Caco-2 (cell line): ENCODE results near the gene NCK1. TPM values are rescaled to one million over a fixed set of nuclear protein-coding genes. Genes with fewer than 3 reads are reported as not detected.

Experiments used
- BruUV-seq: library from RNA; stranded (reverse); fragments of 400-500 nt; replicated peaks from 2 replicates; lab custom pipeline; 2021; lab: Mats Ljungman, UMichigan
- CTCF ChIA-PET: fragments of 300-600 bp; sonication (Branson Sonifier 250); formaldehyde crosslinking; loops from one replicate; lab custom pipeline; 2022; ENCODE audit warnings: antibody characterized with exemption; lab: Charles Lee
- POLR2A ChIA-PET: fragments of 300-600 bp; sonication (Branson Sonifier 250); formaldehyde crosslinking; loops from one replicate; lab custom pipeline; 2022; ENCODE audit warnings: antibody characterized with exemption; lab: Charles Lee
- DNase-seq, 2 experiments: peaks; one replicate each; pipeline versions ENCODE4 v3.0.0 to v3.0.0-alpha.2; 2020 to 2022
- H3K27me3 ChIP-seq: replicated peaks from 2 replicates; pipeline ENCODE4 v1.6.0; 2011; ENCODE audit warnings: low read length; ENCODE audit not compliant: control insufficient read depth, insufficient read depth
- H3K36me3 ChIP-seq: 2 replicates; pipeline ENCODE4 v1.5.1; 2011; ENCODE audit warnings: low read length; ENCODE audit not compliant: control insufficient read depth, insufficient read depth
- H3K4me1 ChIP-seq: fragments of 250-450 bp; sonication (Bioruptor Pico); 2 replicates; pipeline ENCODE4 v1.5.1; 2020; ENCODE audit warnings: mild to moderate bottlenecking
- H3K4me3 ChIP-seq: 2 replicates; pipeline ENCODE4 v1.5.1; 2011; ENCODE audit warnings: low read depth, mild to moderate bottlenecking, control low read depth, low read length
- H3K9me3 ChIP-seq: fragments of 250-450 bp; sonication (Bioruptor Pico); 2 replicates; pipeline ENCODE4 v1.5.1; 2020; ENCODE audit warnings: mild to moderate bottlenecking, moderate library complexity
- H3K27ac Mint-ChIP-seq: one replicate; pipeline ENCODE4 v1.8.0; 2022; ENCODE audit warnings: mixed read lengths; ENCODE audit not compliant: unreplicated experiment
- H3K27me3 Mint-ChIP-seq: one replicate; pipeline ENCODE4 v1.8.0; 2022; ENCODE audit warnings: mixed read lengths; ENCODE audit not compliant: insufficient read depth, unreplicated experiment
- H3K36me3 Mint-ChIP-seq: one replicate; pipeline ENCODE4 v1.8.0; 2022; ENCODE audit warnings: mild to moderate bottlenecking, mixed read lengths; ENCODE audit not compliant: insufficient read depth, unreplicated experiment
- H3K4me1 Mint-ChIP-seq: one replicate; pipeline ENCODE4 v1.8.0; 2022; ENCODE audit warnings: low read depth, mixed read lengths; ENCODE audit not compliant: unreplicated experiment
- H3K4me3 Mint-ChIP-seq: one replicate; pipeline ENCODE4 v1.8.0; 2022; ENCODE audit warnings: mild to moderate bottlenecking, moderate library complexity, mixed read lengths; ENCODE audit not compliant: unreplicated experiment
- H3K9me3 Mint-ChIP-seq: one replicate; pipeline ENCODE4 v1.8.0; 2022; ENCODE audit warnings: mixed read lengths; ENCODE audit not compliant: unreplicated experiment
- CTCF ChIP-seq, 2 experiments: fragments of 200-600 bp in 1 of 2; IDR thresholded peaks; 1 replicate in 1 of 2; 2 replicates in 1 of 2; pipeline versions ENCODE4 v1.5.1 to v1.8.0; 2011 to 2022; ENCODE audit warnings: antibody characterized with exemption in 1 of 2, control low read depth in 1 of 2, inconsistent platforms in 1 of 2, low read depth in 1 of 2, low read length in 1 of 2, mild to moderate bottlenecking in 1 of 2, moderate library complexity in 1 of 2; ENCODE audit not compliant: insufficient read depth in 1 of 2, severe bottlenecking in 1 of 2, unreplicated experiment in 1 of 2
- intact Hi-C: fragments of 100-400 bp; cut with micrococcal nuclease; formaldehyde crosslinking; loops from one replicate; pipeline ENCODE4 v1.10.0; 2022; ENCODE audit not compliant: unreplicated experiment
- total RNA-seq: library from RNA; stranded (reverse); gene quantifications from 2 replicates; pipeline ENCODE4 v1.2.3, GENCODE V29; 2022

Gene NCK1
- total RNA-seq, 1 experiment from 2014 or later, result 37.3 TPM

- Histone ChIP-seq H3K27me3 (no peaks in the 10 kb centered on the region), H3K9me3 (no peaks in the 10 kb centered on the region), H3K4me3 (no peak overlapping the region), H3K4me1 (peaks cover 37% of the 10 kb centered on the region), H3K36me3 (no peaks in the 10 kb centered on the region; the same call in 1 of the 2 replicates)
- no peak for TF ChIP-seq CTCF (IDR thresholded peaks at IDR 0.05; ENCODE audit: insufficient read depth in 1 of 2, low read depth in 1 of 2, low read length in 1 of 2, severe bottlenecking in 1 of 2, unreplicated experiment in 1 of 2)
- Mint-ChIP-seq H3K9me3 (no peaks in the 10 kb centered on the region), H3K27ac (peak overlapping the region; percentile 78), H3K27me3 (no peaks in the 10 kb centered on the region), H3K4me3 (peak overlapping the region; percentile 27), H3K4me1 (peaks cover 35% of the 10 kb centered on the region), H3K36me3 (peaks cover 17% of the 10 kb centered on the region)
- TSS peak; percentile 80 for BruUV-seq
- intact Hi-C loops, result loop anchor here (1.0 to 10.0 kb wide), 2 partner anchors 93 to 200 kb away; partner anchors contain the start of genes NCK1 and STAG1
- ChIA-PET POLR2A (interaction anchor here (0.6 to 1.5 kb wide), 4 partner anchors 17 to 1479 kb away, joined by 3 to 6 read pairs (median 4); partner anchors contain the start of genes ESYT3, NCK1 and STAG1), CTCF (interaction anchor here (0.9 kb wide), 1 partner anchor 59 kb away, joined by 4 read pairs; no protein-coding TSS in a partner anchor)
- no peak for DNase-seq
Measured at GRCh38 chr3:136954980-136955780, 93.2 kb downstream of the NCK1 start.

GRCh38 chr3:136955813-136956212, 93.8 kb downstream of the NCK1 start:
- H3K9me3 Mint-ChIP-seq, result no peaks in the 10 kb centered on the region
- CTCF ChIA-PET, result interaction anchor here (0.9 kb wide), 1 partner anchor 58 kb away, joined by 4 read pairs; no protein-coding TSS in a partner anchor
- peak overlapping the region; percentile 27 for H3K4me3 Mint-ChIP-seq
- Histone ChIP-seq H3K36me3 (no peaks in the 10 kb centered on the region; the same call in 1 of the 2 replicates), H3K4me1 (peaks cover 40% of the 10 kb centered on the region), H3K9me3 (no peaks in the 10 kb centered on the region), H3K27me3 (no peaks in the 10 kb centered on the region), H3K4me3 (no peak overlapping the region)
- no TSS peak for BruUV-seq
- H3K27me3 Mint-ChIP-seq, result no peaks in the 10 kb centered on the region
- peak overlapping the region; percentile 78 for H3K27ac Mint-ChIP-seq
- DNase-seq, result peak; percentile 62 to 76
- peaks cover 22% of the 10 kb centered on the region for H3K36me3 Mint-ChIP-seq
- TF ChIP-seq CTCF (IDR thresholded peaks at IDR 0.05; ENCODE audit: insufficient read depth in 1 of 2, low read depth in 1 of 2, low read length in 1 of 2, severe bottlenecking in 1 of 2, unreplicated experiment in 1 of 2), result no peak
- H3K4me1 Mint-ChIP-seq, result peaks cover 41% of the 10 kb centered on the region
- POLR2A ChIA-PET, result interaction anchor here (0.9 to 1.5 kb wide), 3 partner anchors 17 to 204 kb away, joined by 3 to 6 read pairs (median 5); partner anchors contain the start of genes NCK1 and STAG1
- intact Hi-C loops, result loop anchor here (1.0 to 10.0 kb wide), 2 partner anchors 94 to 201 kb away; partner anchors contain the start of genes NCK1 and STAG1

- TF ChIP-seq CTCF (IDR thresholded peaks at IDR 0.05; ENCODE audit: insufficient read depth in 1 of 2, low read depth in 1 of 2, low read length in 1 of 2, severe bottlenecking in 1 of 2, unreplicated experiment in 1 of 2), result no peak
- Histone ChIP-seq H3K9me3 (no peaks in the 10 kb centered on the region), H3K36me3 (no peaks in the 10 kb centered on the region; the same call in 1 of the 2 replicates), H3K4me3 (no peak overlapping the region), H3K27me3 (no peaks in the 10 kb centered on the region), H3K4me1 (peaks cover 52% of the 10 kb centered on the region)
- intact Hi-C loops, result loop anchor here (10.0 kb wide), 1 partner anchor 202 kb away; the partner anchor contains the start of gene STAG1
- Mint-ChIP-seq H3K9me3 (no peaks in the 10 kb centered on the region), H3K27me3 (no peaks in the 10 kb centered on the region), H3K27ac (peak overlapping the region; percentile 78), H3K4me1 (peaks cover 49% of the 10 kb centered on the region), H3K36me3 (peaks cover 29% of the 10 kb centered on the region), H3K4me3 (no peak overlapping the region)
- POLR2A ChIA-PET, result no interaction called here
- no peak for DNase-seq
- CTCF ChIA-PET, result no interaction called here
- BruUV-seq, result no TSS peak
Measured at GRCh38 chr3:136956971-136957370, 95.0 kb downstream of the NCK1 start.
